Measurements from ENCODE around the gene ZNF175. TPM values are rescaled to one million over a fixed set of nuclear protein-coding genes. Genes with fewer than 3 reads are reported as not detected.

Gene ZNF175
- total RNA-seq, 1 donor = 7.6 TPM

GRCh38 chr19:51593969-51594773, 23.1 kb downstream of the ZNF175 start:
- Histone ChIP-seq H3K27me3 (ENCODE audit: insufficient read depth, low read length) (no peaks in the 10 kb centered on the region), H3K79me2 (ENCODE audit: insufficient read depth, low read length) (no peaks in the 10 kb centered on the region), H4K20me1 (ENCODE audit: insufficient read depth, low read length) (no peaks in the 10 kb centered on the region), H3K4me2 (ENCODE audit: insufficient read depth, low read length) (peak overlapping the region; percentile 79), H3K4me3 (ENCODE audit: insufficient read depth, low read length) (peak overlapping the region; percentile 77), H3K9me3 (ENCODE audit: low read depth, low read length) (no peaks in the 10 kb centered on the region), H2AFZ (ENCODE audit: low read length) (peak overlapping the region; percentile 95), H3K4me1 (ENCODE audit: insufficient read depth, low read length) (no peaks in the 10 kb centered on the region), H3K27ac (ENCODE audit: low read depth, low read length) (no peak overlapping the region), H3K36me3 (ENCODE audit: insufficient read depth, low read length) (no peaks in the 10 kb centered on the region)
- TF ChIP-seq CTCF (IDR thresholded peaks at IDR 0.05; ENCODE audit: extremely low read depth, low read depth, low read length) = no peak
- DNase-seq (ENCODE audit: insufficient read length, low spot score, missing footprints) = peak; percentile 100

- Histone ChIP-seq H3K79me2 (ENCODE audit: insufficient read depth, low read length) (no peaks in the 10 kb centered on the region), H4K20me1 (ENCODE audit: insufficient read depth, low read length) (no peaks in the 10 kb centered on the region), H3K4me1 (ENCODE audit: insufficient read depth, low read length) (no peaks in the 10 kb centered on the region), H3K36me3 (ENCODE audit: insufficient read depth, low read length) (no peaks in the 10 kb centered on the region), H3K4me2 (ENCODE audit: insufficient read depth, low read length) (peak overlapping the region; percentile 79), H3K9me3 (ENCODE audit: low read depth, low read length) (no peaks in the 10 kb centered on the region), H3K27ac (ENCODE audit: low read depth, low read length) (no peak overlapping the region), H3K4me3 (ENCODE audit: insufficient read depth, low read length) (peak overlapping the region; percentile 77), H3K27me3 (ENCODE audit: insufficient read depth, low read length) (no peaks in the 10 kb centered on the region), H2AFZ (ENCODE audit: low read length) (peak overlapping the region; percentile 95)
- no peak for TF ChIP-seq CTCF (IDR thresholded peaks at IDR 0.05; ENCODE audit: extremely low read depth, low read depth, low read length)
- DNase-seq (ENCODE audit: insufficient read length, low spot score, missing footprints) = no peak
Observed at GRCh38 chr19:51594774-51595109, 23.7 kb downstream of the ZNF175 start.

- DNase-seq (ENCODE audit: insufficient read length, low spot score, missing footprints) = no peak
Observed at GRCh38 chr19:51595190-51596175, 24.4 kb downstream of the ZNF175 start.

More at GRCh38 chr19:51595190-51596175, 24.4 kb downstream of the ZNF175 start:
- Histone ChIP-seq H3K4me1 (ENCODE audit: insufficient read depth, low read length) (no peaks in the 10 kb centered on the region), H2AFZ (ENCODE audit: low read length) (peak overlapping the region; percentile 95), H3K4me3 (ENCODE audit: insufficient read depth, low read length) (no peak overlapping the region), H3K36me3 (ENCODE audit: insufficient read depth, low read length) (no peaks in the 10 kb centered on the region), H3K9me3 (ENCODE audit: low read depth, low read length) (no peaks in the 10 kb centered on the region), H4K20me1 (ENCODE audit: insufficient read depth, low read length) (no peaks in the 10 kb centered on the region), H3K27me3 (ENCODE audit: insufficient read depth, low read length) (peaks cover 6% of the 10 kb centered on the region), H3K27ac (ENCODE audit: low read depth, low read length) (no peak overlapping the region), H3K79me2 (ENCODE audit: insufficient read depth, low read length) (no peaks in the 10 kb centered on the region), H3K4me2 (ENCODE audit: insufficient read depth, low read length) (peak overlapping the region; percentile 79)
- no peak for TF ChIP-seq CTCF (IDR thresholded peaks at IDR 0.05; ENCODE audit: extremely low read depth, low read depth, low read length)

Data from osteoblast (primary cell).